G401.6 (cell line): ENCODE data around the gene CDC42BPB.

Experiments
- FAIRE-seq: peaks from 2 replicates; lab custom pipeline; 2012; peaks lifted over from hg19 to GRCh38; lab: Jason Lieb, UNC

The CDC42BPB gene, protein sequence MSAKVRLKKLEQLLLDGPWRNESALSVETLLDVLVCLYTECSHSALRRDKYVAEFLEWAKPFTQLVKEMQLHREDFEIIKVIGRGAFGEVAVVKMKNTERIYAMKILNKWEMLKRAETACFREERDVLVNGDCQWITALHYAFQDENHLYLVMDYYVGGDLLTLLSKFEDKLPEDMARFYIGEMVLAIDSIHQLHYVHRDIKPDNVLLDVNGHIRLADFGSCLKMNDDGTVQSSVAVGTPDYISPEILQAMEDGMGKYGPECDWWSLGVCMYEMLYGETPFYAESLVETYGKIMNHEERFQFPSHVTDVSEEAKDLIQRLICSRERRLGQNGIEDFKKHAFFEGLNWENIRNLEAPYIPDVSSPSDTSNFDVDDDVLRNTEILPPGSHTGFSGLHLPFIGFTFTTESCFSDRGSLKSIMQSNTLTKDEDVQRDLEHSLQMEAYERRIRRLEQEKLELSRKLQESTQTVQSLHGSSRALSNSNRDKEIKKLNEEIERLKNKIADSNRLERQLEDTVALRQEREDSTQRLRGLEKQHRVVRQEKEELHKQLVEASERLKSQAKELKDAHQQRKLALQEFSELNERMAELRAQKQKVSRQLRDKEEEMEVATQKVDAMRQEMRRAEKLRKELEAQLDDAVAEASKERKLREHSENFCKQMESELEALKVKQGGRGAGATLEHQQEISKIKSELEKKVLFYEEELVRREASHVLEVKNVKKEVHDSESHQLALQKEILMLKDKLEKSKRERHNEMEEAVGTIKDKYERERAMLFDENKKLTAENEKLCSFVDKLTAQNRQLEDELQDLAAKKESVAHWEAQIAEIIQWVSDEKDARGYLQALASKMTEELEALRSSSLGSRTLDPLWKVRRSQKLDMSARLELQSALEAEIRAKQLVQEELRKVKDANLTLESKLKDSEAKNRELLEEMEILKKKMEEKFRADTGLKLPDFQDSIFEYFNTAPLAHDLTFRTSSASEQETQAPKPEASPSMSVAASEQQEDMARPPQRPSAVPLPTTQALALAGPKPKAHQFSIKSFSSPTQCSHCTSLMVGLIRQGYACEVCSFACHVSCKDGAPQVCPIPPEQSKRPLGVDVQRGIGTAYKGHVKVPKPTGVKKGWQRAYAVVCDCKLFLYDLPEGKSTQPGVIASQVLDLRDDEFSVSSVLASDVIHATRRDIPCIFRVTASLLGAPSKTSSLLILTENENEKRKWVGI (N-terminal part only)

DNA sequence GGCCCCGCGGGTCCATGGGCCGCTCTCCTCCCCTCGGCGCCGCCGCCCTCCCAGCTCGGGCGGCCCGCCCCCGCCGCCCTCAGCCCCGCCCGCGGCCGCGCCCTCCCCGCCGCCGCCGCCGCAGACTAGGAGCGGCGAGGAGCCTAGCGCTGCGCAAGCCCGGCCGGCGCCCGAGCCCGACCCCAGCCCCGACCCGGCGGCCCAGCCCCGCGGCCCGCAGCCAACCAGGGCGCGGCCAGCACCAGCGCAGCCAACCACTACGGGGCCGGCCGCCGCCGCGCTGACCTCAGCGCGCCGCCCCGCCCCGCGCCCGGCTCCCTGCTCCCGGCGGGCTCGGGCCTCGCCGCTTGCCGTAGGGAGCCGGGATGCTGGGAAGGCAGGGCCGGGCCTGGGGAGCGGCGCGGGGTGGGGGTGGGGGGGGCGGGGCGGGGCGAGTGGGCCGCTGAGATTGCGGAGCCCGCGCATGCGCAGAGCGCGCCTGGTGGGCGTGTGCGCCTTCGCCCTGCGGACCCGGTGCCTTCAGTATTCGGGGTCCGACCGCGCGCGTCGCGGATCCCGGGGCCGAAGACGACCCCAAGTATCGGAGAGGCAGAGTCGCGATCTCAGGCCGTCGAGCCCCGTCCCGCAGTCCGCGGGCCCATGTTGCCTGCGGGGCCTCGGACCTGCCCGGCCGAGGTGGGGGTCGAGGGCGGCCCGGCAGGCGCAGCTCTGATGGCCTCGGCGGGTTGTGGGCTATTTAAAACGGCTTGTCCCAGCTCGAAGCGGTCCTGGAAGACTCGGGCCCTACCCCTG, at the start of gene CDC42BPB:
TSS of gene CDC42BPB (minus strand) at position 178 of the 792 bp plus-strand sequence. CDS start 376 bp downstream, outside the sequence.
- no peak for FAIRE-seq

DNA sequence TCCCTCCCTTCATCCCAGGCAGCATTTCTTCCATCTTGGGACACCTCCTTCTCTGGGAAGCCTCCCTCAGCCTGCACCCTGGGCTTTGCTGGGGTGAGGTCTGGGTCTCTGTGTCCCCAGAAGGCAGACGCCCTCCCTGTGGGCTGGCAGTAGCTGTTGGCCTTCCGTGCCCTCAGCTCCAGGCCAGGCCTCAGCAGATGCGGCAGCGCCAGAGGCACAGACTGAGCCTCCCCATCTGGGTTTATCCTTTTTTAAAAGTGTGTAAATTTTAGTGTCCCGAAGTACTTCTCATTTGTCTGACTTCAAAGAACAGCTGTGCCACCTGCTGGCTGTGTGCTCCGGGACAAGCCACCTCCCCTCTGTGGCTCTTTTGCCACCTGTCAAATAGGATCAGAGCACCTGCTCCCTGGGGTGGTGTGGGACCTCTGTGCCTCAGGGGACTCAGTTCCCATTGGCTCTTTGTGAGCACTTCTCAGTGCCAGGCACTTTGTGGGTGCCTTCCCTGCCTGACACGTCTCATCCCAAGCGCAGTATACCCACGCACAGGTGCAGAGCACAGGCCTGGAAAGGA, 48.3 kb upstream of the CDC42BPB start:
- no peak for FAIRE-seq

GRCh38 chr14:103104654-103105452, 47.5 kb upstream of the CDC42BPB start:
- FAIRE-seq: no peak

- FAIRE-seq: no peak
Observed at GRCh38 chr14:103104389-103104653, 47.0 kb upstream of the CDC42BPB start.

DNA sequence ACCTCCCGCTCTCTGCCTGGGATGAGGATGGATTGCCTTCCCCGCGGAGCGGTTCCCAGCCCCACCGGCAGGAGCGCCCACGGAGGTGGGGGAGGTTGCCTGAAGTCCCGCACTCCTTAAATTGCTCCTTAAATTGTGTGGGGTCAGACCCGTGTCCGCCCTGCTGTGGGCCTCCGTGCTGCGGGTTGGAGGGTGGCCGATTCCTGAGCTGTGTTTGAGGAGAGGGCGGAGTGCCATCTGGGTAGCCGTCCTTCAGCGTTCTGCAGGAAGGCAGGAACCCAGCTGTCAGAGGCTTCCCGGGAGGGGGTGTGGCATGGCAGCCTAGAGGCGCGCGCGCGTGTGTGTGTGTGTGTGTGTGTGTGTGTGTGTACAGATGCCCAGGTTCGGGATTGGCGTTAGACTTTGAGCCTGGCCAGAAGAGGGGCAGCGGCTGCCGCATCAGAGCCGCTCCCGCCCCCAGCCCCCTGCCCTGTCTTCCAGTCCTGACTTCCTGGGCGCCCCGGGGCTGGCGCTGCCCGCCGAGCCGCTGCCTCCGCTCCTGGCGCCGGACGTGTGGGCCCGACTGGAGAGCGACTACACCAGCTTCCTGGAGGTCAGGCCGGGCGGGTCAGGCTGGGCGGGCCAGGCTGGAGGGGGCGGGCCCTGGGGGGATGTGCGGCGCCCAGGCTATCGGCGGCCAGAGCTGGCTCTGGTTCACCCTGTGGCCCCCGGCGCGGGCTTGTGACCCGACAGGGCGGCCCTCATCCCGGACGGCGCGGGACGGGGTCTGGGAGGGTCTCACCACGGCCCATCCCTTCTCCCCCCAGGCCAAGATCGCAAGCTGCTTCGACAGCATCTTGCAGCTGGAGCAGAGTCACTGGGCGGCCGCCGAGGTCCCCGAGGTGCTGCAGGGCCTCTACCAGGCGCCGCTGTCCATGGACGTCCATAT, 46.4 kb upstream of the CDC42BPB start:
- FAIRE-seq: no peak

- FAIRE-seq: no peak
Observed at GRCh38 chr14:103102689-103103260, 45.4 kb upstream of the CDC42BPB start.

- FAIRE-seq: no peak
Observed at GRCh38 chr14:103101963-103102688, 44.8 kb upstream of the CDC42BPB start.

DNA sequence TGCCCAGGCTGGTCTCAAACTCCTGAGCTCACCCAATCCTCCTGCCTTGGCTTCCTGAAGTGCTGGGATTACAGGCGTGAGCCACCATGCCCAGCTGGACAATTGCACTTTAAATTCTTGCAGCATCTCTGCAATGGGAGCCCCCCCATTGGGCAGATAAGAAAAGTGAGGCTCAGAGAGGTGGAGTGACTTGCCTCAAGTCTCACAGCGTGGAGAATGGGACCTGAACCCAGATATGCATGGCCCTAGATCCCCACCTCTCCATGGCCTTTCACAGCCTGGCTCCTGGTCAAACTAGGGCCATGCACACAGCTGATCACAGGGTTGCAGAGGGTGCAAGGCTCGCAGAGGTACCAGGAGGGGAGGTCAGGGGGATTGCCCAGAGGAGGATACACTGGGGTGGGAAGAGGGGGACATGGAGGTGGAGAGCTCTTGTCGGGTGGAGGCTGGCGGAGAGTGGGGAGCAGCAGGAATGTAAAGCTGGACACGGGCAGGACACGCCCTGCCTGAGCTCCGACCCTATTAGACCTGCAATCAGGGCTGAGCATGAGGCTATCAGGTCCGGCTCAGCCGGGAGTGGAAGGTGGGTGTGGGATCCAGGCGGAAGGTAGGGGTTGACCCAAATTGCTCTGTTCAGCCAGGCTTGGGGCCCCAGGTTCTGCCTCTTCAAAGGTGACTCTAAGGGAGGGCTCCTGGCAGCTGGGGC, 44.1 kb upstream of the CDC42BPB start:
- no peak for FAIRE-seq

- FAIRE-seq: no peak
Observed at GRCh38 chr14:103100281-103101121, 43.2 kb upstream of the CDC42BPB start.

GRCh38 chr14:103099733-103100280, 42.5 kb upstream of the CDC42BPB start:
- FAIRE-seq: no peak

GRCh38 chr14:103099081-103099732, 41.9 kb upstream of the CDC42BPB start:
- FAIRE-seq: no peak

GRCh38 chr14:103097994-103098957, 40.9 kb upstream of the CDC42BPB start:
- FAIRE-seq: no peak

- FAIRE-seq: no peak
Observed at GRCh38 chr14:103097244-103097993, 40.1 kb upstream of the CDC42BPB start.

- FAIRE-seq: no peak
Observed at GRCh38 chr14:103096387-103096786, 39.0 kb upstream of the CDC42BPB start.
